CD8-positive, alpha-beta memory T cell (primary cell): Measurements from ENCODE around the gene CDKL2. TPM values are rescaled to one million over a fixed set of nuclear protein-coding genes. Genes with fewer than 3 reads are reported as not detected.

Source experiments
- CTCF ChIA-PET: fragments of 350-600 bp; sonication (Branson Sonifier 250); formaldehyde crosslinking; loops from one replicate; lab custom pipeline; 2021; ENCODE audit warnings: antibody characterized with exemption; lab: Charles Lee
- POLR2A ChIA-PET: fragments of 350-600 bp; sonication (Branson Sonifier 250); formaldehyde crosslinking; loops from one replicate; lab custom pipeline; 2021; ENCODE audit warnings: antibody characterized with exemption; lab: Charles Lee
- DNase-seq, 5 donors: peaks; one replicate each; pipeline versions ENCODE4 v3.0.0 to v3.0.0-alpha.2; 2020 to 2022; ENCODE audit warnings: mixed read lengths in 1 of 5
- H3K27ac ChIP-seq: one replicate; pipeline ENCODE4 v1.7.0; 2013; ENCODE audit warnings: low read depth, mild to moderate bottlenecking, low read length, moderate library complexity
- H3K27me3 ChIP-seq: 2 replicates; pipeline ENCODE4 v1.7.0; 2013; ENCODE audit warnings: low read length, mild to moderate bottlenecking; ENCODE audit not compliant: insufficient read depth, poor library complexity, severe bottlenecking
- H3K36me3 ChIP-seq: 2 replicates; pipeline ENCODE4 v1.7.0; 2013; ENCODE audit warnings: mild to moderate bottlenecking, low read length, moderate library complexity; ENCODE audit not compliant: insufficient read depth
- H3K4me1 ChIP-seq: 2 replicates; pipeline ENCODE4 v1.7.0; 2013; ENCODE audit warnings: mild to moderate bottlenecking, low read length, moderate library complexity; ENCODE audit not compliant: insufficient read depth
- H3K4me3 ChIP-seq: 2 replicates; pipeline ENCODE4 v1.7.0; 2013; ENCODE audit warnings: mild to moderate bottlenecking, low read length
- H3K9me3 ChIP-seq: 2 replicates; pipeline ENCODE4 v1.7.0; 2013; ENCODE audit warnings: mild to moderate bottlenecking, low read length
- H3K27ac Mint-ChIP-seq, 8 donors: one replicate each; pipeline ENCODE4 v1.8.0; 2020 to 2021; ENCODE audit warnings: mixed read lengths in 8 of 8, mild to moderate bottlenecking in 6 of 8, inconsistent platforms in 3 of 8, moderate library complexity in 3 of 8
- H3K27me3 Mint-ChIP-seq, 2 donors: one replicate each; pipeline ENCODE4 v1.8.0; 2020 to 2021; ENCODE audit warnings: mixed read lengths in 2 of 2, mild to moderate bottlenecking in 1 of 2, moderate library complexity in 1 of 2
- H3K36me3 Mint-ChIP-seq, 3 donors: one replicate each; pipeline ENCODE4 v1.8.0; 2020 to 2021; ENCODE audit warnings: mixed read lengths in 3 of 3, inconsistent platforms in 1 of 3, mild to moderate bottlenecking in 1 of 3
- H3K4me1 Mint-ChIP-seq, 3 donors: one replicate each; pipeline ENCODE4 v1.8.0; 2020 to 2021; ENCODE audit warnings: mixed read lengths in 3 of 3, inconsistent platforms in 1 of 3, mild to moderate bottlenecking in 1 of 3
- H3K4me3 Mint-ChIP-seq, 7 donors: one replicate each; pipeline ENCODE4 v1.8.0; 2020 to 2021; ENCODE audit warnings: mixed read lengths in 7 of 7, mild to moderate bottlenecking in 6 of 7, moderate library complexity in 4 of 7, inconsistent platforms in 2 of 7
- H3K9me3 Mint-ChIP-seq, 5 donors: one replicate each; pipeline ENCODE4 v1.8.0; 2020 to 2022; ENCODE audit warnings: mixed read lengths in 5 of 5, mild to moderate bottlenecking in 3 of 5, moderate library complexity in 2 of 5, inconsistent platforms in 1 of 5
- polyA plus RNA-seq: library from polyadenylated mRNA; unstranded; fragments of 300-500 nt; fragmentation: Illumina TruSeq; gene quantifications from one replicate; pipeline ENCODE4 v1.2.3, GENCODE V29; 2021
- total RNA-seq, 2 experiments: library from RNA; stranded (reverse); gene quantifications; one replicate each; pipeline ENCODE4 v1.2.3, GENCODE V29; 2021

The CDKL2 gene
- total and polyA plus RNA-seq, 3 experiments from 2014 or later = 0.27 to 0.47 (median 0.37) TPM

- H3K27me3 ChIP-seq = no peaks in the 10 kb centered on the region
- no peaks in the 10 kb centered on the region for H3K27me3 Mint-ChIP-seq
- peaks cover 36% of the 10 kb centered on the region for H3K36me3 ChIP-seq
- H3K27ac Mint-ChIP-seq = peak overlapping the region in 1 of 8 donors; percentile 31
- ChIA-PET POLR2A (no interaction called here), CTCF (interaction anchor here (0.9 kb wide), 1 partner anchor 31 kb away, joined by 3 read pairs; no protein-coding TSS in a partner anchor)
- H3K4me1 Mint-ChIP-seq = peaks cover 58 to 84% (median 79%) of the 10 kb centered on the region in 3 donors
- H3K27ac ChIP-seq = no peak overlapping the region
- no peak for DNase-seq
- H3K36me3 Mint-ChIP-seq = peaks cover 4 to 70% (median 18%) of the 10 kb centered on the region in 3 donors
- peak overlapping the region in 1 of 7 donors; percentile 3 for H3K4me3 Mint-ChIP-seq
- no peaks in the 10 kb centered on the region for H3K9me3 Mint-ChIP-seq
- H3K4me3 ChIP-seq = no peak overlapping the region
- H3K4me1 ChIP-seq = peaks cover 33% of the 10 kb centered on the region
- no peaks in the 10 kb centered on the region for H3K9me3 ChIP-seq
Measured at GRCh38 chr4:75660491-75660890, 30.2 kb upstream of the CDKL2 start.

DNA sequence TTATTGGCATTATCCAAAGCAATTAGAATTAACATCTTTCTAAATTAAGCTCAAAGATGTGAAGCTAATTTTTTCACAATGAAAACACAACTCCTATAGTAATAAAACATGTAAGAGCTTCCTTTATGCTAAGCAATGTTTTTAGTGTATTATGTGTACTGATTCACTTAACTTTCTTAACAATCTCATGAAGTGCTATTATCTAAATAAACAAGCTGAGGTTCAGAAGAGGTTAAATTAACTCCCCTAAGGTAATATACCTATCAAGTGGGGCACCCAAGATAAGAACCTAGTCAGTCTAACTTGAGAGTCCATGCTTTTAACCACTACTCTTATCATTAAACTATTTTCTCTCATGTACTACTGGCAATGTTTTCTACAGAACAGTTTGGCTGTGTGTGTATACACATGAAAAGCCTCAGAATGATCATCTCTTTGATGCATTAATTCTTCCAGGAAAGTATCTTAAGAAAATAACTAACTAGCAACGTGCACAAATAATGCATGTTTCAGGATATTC lies 29.2 kb upstream of the CDKL2 start:
- H3K36me3 Mint-ChIP-seq = peaks cover 4 to 74% (median 22%) of the 10 kb centered on the region in 3 donors

DNA sequence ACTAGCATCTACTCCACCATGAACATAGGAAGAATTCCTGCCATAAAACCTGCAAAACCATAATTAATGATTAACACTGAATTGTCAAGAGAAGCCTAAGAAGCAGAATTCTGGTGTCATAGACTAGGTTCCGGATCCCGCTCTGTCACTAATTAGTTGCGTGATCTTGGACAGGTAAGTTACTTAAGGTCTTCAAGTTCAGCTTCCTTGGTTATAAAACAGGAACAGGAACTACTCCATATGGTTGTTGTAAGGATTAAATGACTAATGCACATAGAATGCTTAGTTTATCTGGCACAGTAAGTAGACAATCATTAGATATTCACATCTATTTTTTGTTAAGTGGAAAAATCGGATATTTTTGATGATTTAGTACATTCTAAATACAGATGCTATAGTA lies 28.5 kb upstream of the CDKL2 start:
- peaks cover 4 to 81% (median 22%) of the 10 kb centered on the region in 3 donors for H3K36me3 Mint-ChIP-seq
- Histone ChIP-seq H3K27me3 (no peaks in the 10 kb centered on the region), H3K27ac (no peak overlapping the region), H3K4me3 (no peak overlapping the region), H3K9me3 (no peaks in the 10 kb centered on the region), H3K36me3 (peaks cover 48% of the 10 kb centered on the region), H3K4me1 (peaks cover 36% of the 10 kb centered on the region)
- POLR2A ChIA-PET = no interaction called here
- H3K27me3 Mint-ChIP-seq = no peaks in the 10 kb centered on the region
- peak overlapping the region in 2 of 8 donors; percentile 53 to 78 for H3K27ac Mint-ChIP-seq
- CTCF ChIA-PET = interaction anchor here (1.1 kb wide), 2 partner anchors 13 to 65 kb away, joined by 3 to 4 read pairs; partner anchors contain the start of gene USO1
- DNase-seq = no peak
- peaks cover 66 to 87% (median 81%) of the 10 kb centered on the region in 3 donors for H3K4me1 Mint-ChIP-seq
- H3K4me3 Mint-ChIP-seq = no peak overlapping the region
- no peaks in the 10 kb centered on the region for H3K9me3 Mint-ChIP-seq

More for the DNA sequence above, 29.2 kb upstream of the CDKL2 start:
- POLR2A ChIA-PET = no interaction called here
- CTCF ChIA-PET = interaction anchor here (0.9 to 1.1 kb wide), 2 partner anchors 30 to 65 kb away, joined by 3 to 4 read pairs; partner anchors contain the start of gene USO1
- Mint-ChIP-seq H3K4me1 (peaks cover 60 to 84% (median 79%) of the 10 kb centered on the region in 3 donors), H3K4me3 (no peak overlapping the region), H3K27ac (peak overlapping the region in 1 of 8 donors; percentile 6), H3K27me3 (no peaks in the 10 kb centered on the region), H3K9me3 (no peaks in the 10 kb centered on the region)
- Histone ChIP-seq H3K27me3 (no peaks in the 10 kb centered on the region), H3K9me3 (no peaks in the 10 kb centered on the region), H3K36me3 (peaks cover 43% of the 10 kb centered on the region), H3K4me1 (peaks cover 33% of the 10 kb centered on the region), H3K4me3 (no peak overlapping the region), H3K27ac (no peak overlapping the region)
- no peak for DNase-seq

DNA sequence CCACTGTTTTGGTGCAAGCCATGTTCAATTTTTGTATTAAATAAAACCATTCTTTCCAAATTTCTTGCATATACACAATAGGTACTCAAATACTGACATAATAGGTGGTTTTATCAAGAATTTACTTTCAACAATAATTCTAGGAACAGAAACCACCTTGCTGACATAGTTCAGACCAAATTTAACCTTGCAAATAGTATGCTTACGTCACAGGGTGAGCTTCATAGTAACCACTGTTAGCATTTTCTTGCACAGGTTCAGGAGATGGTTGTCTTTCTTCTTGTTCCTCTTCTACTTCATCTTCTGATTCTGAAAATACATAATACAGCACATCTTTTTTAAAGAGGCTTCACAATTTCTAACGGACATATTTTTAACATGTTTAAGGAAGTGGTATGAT lies 25.2 kb upstream of the CDKL2 start:
- DNase-seq = peak in 2 of 5 donors; percentile 53 to 80
- Histone ChIP-seq H3K4me1 (peaks cover 36% of the 10 kb centered on the region), H3K36me3 (peaks cover 61% of the 10 kb centered on the region), H3K27me3 (no peaks in the 10 kb centered on the region), H3K9me3 (no peaks in the 10 kb centered on the region), H3K27ac (no peak overlapping the region), H3K4me3 (no peak overlapping the region)
- peak overlapping the region; percentile 66 to 93 (median 82) for H3K27ac Mint-ChIP-seq
- H3K4me3 Mint-ChIP-seq = peak overlapping the region in 2 of 7 donors; percentile 48 to 55
- ChIA-PET CTCF (interaction anchor here (0.7 to 1.5 kb wide), 3 partner anchors 14 to 68 kb away, joined by 3 read pairs; partner anchors contain the start of gene USO1), POLR2A (no interaction called here)
- H3K36me3 Mint-ChIP-seq = peaks cover 4 to 85% (median 19%) of the 10 kb centered on the region in 3 donors
- peaks cover 58 to 77% (median 67%) of the 10 kb centered on the region in 3 donors for H3K4me1 Mint-ChIP-seq
- no peaks in the 10 kb centered on the region for H3K27me3 Mint-ChIP-seq
- no peaks in the 10 kb centered on the region for H3K9me3 Mint-ChIP-seq

- POLR2A ChIA-PET = no interaction called here
- H3K36me3 ChIP-seq = peaks cover 56% of the 10 kb centered on the region
- no peaks in the 10 kb centered on the region for H3K27me3 ChIP-seq
- Mint-ChIP-seq H3K27ac (peak overlapping the region; percentile 46 to 93 (median 81)), H3K27me3 (no peaks in the 10 kb centered on the region), H3K4me1 (peaks cover 55 to 75% (median 61%) of the 10 kb centered on the region in 3 donors), H3K4me3 (peak overlapping the region in 4 of 7 donors; percentile 4 to 64 (median 24)), H3K9me3 (no peaks in the 10 kb centered on the region), H3K36me3 (peaks cover 7 to 83% (median 19%) of the 10 kb centered on the region in 3 donors)
- CTCF ChIA-PET = interaction anchor here (1.0 to 1.6 kb wide), 4 partner anchors 17 to 93 kb away, joined by 3 read pairs; partner anchors contain the start of gene USO1
- no peak overlapping the region for H3K4me3 ChIP-seq
- peak in 2 of 5 donors; percentile 34 to 72 for DNase-seq
- H3K27ac ChIP-seq = no peak overlapping the region
- H3K9me3 ChIP-seq = no peaks in the 10 kb centered on the region
- H3K4me1 ChIP-seq = peaks cover 36% of the 10 kb centered on the region
Measured at GRCh38 chr4:75654905-75655304, 24.6 kb upstream of the CDKL2 start.

DNA sequence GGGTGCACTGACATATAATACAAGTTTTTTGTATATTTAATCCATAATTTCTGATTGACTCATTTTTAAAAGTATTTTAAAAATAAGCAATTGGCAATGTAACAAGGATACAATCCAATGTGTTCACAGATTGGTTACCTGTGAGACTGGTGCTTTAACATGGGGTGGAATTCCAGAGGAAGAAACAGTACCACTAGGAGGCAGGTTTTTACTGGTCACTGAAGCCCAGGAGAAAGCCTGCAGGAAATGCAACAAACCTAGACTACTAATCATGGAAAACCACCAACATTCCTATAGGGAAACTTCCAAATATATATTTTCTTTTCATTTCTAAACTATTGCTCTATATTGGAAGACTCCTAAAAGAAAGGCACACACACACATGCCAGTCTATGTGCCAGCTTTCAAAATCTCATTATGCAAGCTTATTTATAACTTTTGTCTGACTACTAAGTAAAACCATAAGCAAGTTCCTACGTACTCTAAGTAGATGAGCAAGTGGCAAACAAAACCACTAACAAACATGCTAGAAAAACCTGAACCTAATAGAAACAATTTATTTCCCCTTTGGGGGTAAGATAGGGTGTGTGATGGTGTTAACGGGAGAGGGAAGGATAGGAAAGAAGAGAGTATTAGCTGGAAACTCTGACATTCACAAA lies 23.6 kb upstream of the CDKL2 start:
- H3K4me1 ChIP-seq = peaks cover 36% of the 10 kb centered on the region
- H3K9me3 Mint-ChIP-seq = no peaks in the 10 kb centered on the region
- no peak overlapping the region for H3K4me3 ChIP-seq
- peaks cover 49% of the 10 kb centered on the region for H3K36me3 ChIP-seq
- H3K27me3 ChIP-seq = no peaks in the 10 kb centered on the region
- H3K9me3 ChIP-seq = no peaks in the 10 kb centered on the region
- no peak for DNase-seq
- no peak overlapping the region for H3K27ac ChIP-seq
- peak overlapping the region in 1 of 7 donors; percentile 13 for H3K4me3 Mint-ChIP-seq
- peak overlapping the region; percentile 29 to 93 (median 66) for H3K27ac Mint-ChIP-seq
- ChIA-PET CTCF (interaction anchor here (1.0 to 1.6 kb wide), 3 partner anchors 18 to 94 kb away, joined by 3 read pairs; partner anchors contain the start of gene USO1), POLR2A (interaction anchor here (0.5 to 1.0 kb wide), 3 partner anchors 10 to 29 kb away, joined by 3 to 7 read pairs (median 4); partner anchors contain the start of gene G3BP2)
- H3K27me3 Mint-ChIP-seq = no peaks in the 10 kb centered on the region
- H3K36me3 Mint-ChIP-seq = peaks cover 7 to 82% (median 19%) of the 10 kb centered on the region in 3 donors
- H3K4me1 Mint-ChIP-seq = peaks cover 50 to 69% (median 52%) of the 10 kb centered on the region in 3 donors

DNA sequence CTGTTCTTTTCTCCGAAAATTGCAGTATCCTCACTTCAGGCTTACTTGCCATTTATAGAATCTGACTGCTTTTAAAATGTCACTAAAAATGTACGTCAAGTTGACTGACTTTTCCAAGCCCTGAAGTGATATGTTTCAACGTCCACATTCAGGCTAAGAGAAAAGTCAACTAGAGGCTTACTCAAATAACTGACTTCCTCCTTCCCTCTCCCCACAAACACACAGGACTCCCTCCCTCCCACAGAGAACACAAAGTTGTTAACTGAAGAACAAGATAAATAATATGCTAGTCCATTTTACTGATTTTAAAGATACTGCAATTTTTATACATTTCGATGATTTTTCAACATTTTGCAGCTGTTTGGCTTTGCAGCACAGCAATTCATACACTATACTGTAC lies 13.8 kb upstream of the CDKL2 start:
- H3K9me3 Mint-ChIP-seq = no peaks in the 10 kb centered on the region
- POLR2A ChIA-PET = interaction anchor here (0.8 kb wide), 1 partner anchor 9 kb away, joined by 7 read pairs; no protein-coding TSS in a partner anchor
- no peaks in the 10 kb centered on the region for H3K9me3 ChIP-seq
- no peaks in the 10 kb centered on the region for H3K27me3 ChIP-seq
- CTCF ChIA-PET = interaction anchor here (1.4 kb wide), 1 partner anchor 80 kb away, joined by 3 read pairs; the partner anchor contains the start of gene USO1
- peaks cover 9 to 69% (median 23%) of the 10 kb centered on the region in 3 donors for H3K36me3 Mint-ChIP-seq
- H3K4me3 ChIP-seq = no peak overlapping the region
- H3K4me1 ChIP-seq = no peaks in the 10 kb centered on the region
- H3K27me3 Mint-ChIP-seq = no peaks in the 10 kb centered on the region
- H3K4me3 Mint-ChIP-seq = no peak overlapping the region
- DNase-seq = no peak
- H3K36me3 ChIP-seq = peaks cover 44% of the 10 kb centered on the region
- peaks cover 1 to 12% (median 3%) of the 10 kb centered on the region in 3 donors for H3K4me1 Mint-ChIP-seq
- H3K27ac Mint-ChIP-seq = peak overlapping the region in 5 of 8 donors; percentile 8 to 89 (median 29)
- H3K27ac ChIP-seq = no peak overlapping the region
